Measurements from ENCODE around the gene RAB31. TPM values are rescaled to one million over a fixed set of nuclear protein-coding genes. Genes with fewer than 3 reads are reported as not detected.
A peak's percentile ranks its signal among the peaks of the same experiment; 100 is the strongest.

The RAB31 gene
- total RNA-seq, 1 experiment from 2014 or later, result 6.1 TPM

DNA sequence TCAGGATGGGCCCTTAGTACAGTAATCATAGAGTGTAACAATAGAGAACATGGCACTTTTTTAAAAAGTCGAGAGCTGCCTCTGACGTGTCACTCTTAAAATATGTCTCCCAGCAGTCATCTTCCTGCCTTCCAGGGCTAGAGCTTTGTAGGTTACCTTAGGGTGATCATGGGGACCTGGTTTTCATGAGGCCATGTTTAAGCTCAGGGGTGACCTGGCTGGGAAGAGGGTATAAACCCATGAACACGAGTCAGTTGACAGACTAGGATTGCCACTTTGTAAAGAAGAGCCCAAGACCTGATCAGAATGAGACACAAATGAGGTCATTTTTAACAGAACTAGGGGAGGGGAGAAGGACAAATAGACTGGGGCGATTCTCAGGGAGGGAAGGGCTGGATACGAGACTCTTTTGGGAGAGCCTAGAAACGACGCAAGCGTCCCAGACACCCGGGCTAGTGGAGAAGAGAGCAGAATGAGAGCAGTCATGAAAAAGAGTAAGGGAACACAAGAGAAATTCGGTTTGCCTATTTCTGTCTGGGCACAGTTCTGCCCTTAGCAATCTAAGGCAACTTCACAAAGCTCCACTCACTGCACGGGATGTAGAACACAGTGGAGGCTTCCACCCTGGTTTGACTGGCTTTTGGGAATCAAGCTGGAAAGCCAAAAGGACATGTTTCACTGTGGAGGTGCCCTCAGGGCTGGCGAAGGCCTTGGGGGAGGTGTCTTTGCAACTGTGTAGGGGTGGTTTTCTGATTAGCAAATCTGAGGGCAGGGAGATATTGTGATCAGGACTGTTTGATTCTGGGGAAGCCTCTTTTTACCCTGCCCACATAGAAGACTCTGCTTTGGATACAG lies 1.8 kb upstream of the RAB31 start:
- Histone ChIP-seq H3K27me3 (replicated peaks; ENCODE audit: insufficient read depth, low read depth, low read length, poor library complexity) (no peaks in the 10 kb centered on the region), H3K27ac (ENCODE audit: low read depth, low read length, poor library complexity, severe bottlenecking) (no peak overlapping the region), H3K36me3 (ENCODE audit: insufficient read depth, low read length, poor library complexity, severe bottlenecking) (no peaks in the 10 kb centered on the region), H3K4me1 (ENCODE audit: insufficient read depth, low read length, poor library complexity, severe bottlenecking) (peaks cover 12% of the 10 kb centered on the region), H3K9me3 (ENCODE audit: low read depth, low read length, poor library complexity, severe bottlenecking) (no peaks in the 10 kb centered on the region), H3K4me3 (ENCODE audit: low read depth, low read length, poor library complexity, severe bottlenecking) (no peak overlapping the region)
- TF ChIP-seq CTCF (conservative IDR thresholded peaks at IDR 0.05; ENCODE audit: low read depth, low read length) (no peak), EZH2 (IDR thresholded peaks at IDR 0.05; ENCODE audit: borderline replicate concordance, low read depth, low read length, poor library complexity, severe bottlenecking) (no peak)
- no peak for DNase-seq (ENCODE audit: low spot score)
- ChIA-PET POLR2A (ENCODE audit: low non-redundant PET) (no interaction called here), CTCF (no interaction called here)
- intact Hi-C loops (cut with micrococcal nuclease; ENCODE audit: unreplicated experiment), result loop anchor here (10.0 kb wide), 2 partner anchors 218 to 818 kb away; partner anchors contain the start of gene NAPG
- BruUV-seq (replicated peaks), result no TSS peak

DNA sequence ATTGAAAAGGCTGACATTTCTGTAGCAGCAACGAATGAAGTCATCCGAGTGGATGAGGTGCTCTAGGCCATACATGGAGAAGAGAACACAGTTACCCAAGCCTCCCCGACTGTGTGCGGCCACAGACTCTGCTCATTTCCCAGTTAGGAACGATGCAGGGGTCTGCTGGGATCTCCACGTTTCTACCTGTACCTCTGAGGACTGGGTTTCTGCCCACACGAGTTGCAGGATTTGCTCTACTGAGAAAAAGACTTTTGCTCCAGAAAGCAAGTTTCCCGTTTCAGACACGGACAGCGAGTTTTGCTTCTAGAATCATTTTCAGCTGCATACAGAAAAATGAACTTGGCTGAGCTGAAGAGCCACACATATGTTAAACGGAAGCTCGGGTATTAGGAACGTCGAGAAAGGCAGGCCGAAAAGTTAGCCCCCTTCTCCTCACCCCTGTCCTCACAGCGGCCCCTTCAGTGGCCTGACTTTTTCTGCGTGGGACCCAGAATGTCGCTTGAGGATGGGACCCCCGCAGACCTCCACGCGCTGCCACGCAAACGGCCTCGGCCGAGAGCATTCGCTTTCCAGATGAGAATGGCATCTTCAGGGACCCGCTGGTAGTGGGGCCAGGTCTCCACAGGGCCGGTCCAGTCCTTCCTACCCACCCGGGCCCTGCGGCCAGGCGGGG lies 582 bp upstream of the RAB31 start:
- POLR2A ChIA-PET (ENCODE audit: low non-redundant PET), result no interaction called here
- Histone ChIP-seq H3K9me3 (ENCODE audit: low read depth, low read length, poor library complexity, severe bottlenecking) (no peaks in the 10 kb centered on the region), H3K4me1 (ENCODE audit: insufficient read depth, low read length, poor library complexity, severe bottlenecking) (peaks cover 12% of the 10 kb centered on the region), H3K27ac (ENCODE audit: low read depth, low read length, poor library complexity, severe bottlenecking) (no peak overlapping the region), H3K27me3 (replicated peaks; ENCODE audit: insufficient read depth, low read depth, low read length, poor library complexity) (no peaks in the 10 kb centered on the region), H3K4me3 (ENCODE audit: low read depth, low read length, poor library complexity, severe bottlenecking) (peak overlapping the region; percentile 68), H3K36me3 (ENCODE audit: insufficient read depth, low read length, poor library complexity, severe bottlenecking) (no peaks in the 10 kb centered on the region)
- BruUV-seq (replicated peaks), result no TSS peak
- CTCF ChIA-PET, result no interaction called here
- no peak for DNase-seq (ENCODE audit: low spot score)
- TF ChIP-seq EZH2 (IDR thresholded peaks at IDR 0.05; ENCODE audit: borderline replicate concordance, low read depth, low read length, poor library complexity, severe bottlenecking) (no peak), CTCF (conservative IDR thresholded peaks at IDR 0.05; ENCODE audit: low read depth, low read length) (no peak)
- intact Hi-C loops (cut with micrococcal nuclease; ENCODE audit: unreplicated experiment), result loop anchor here (10.0 kb wide), 2 partner anchors 217 to 817 kb away; partner anchors contain the start of gene NAPG

GRCh38 chr18:9708434-9709303 lies 568 bp downstream of the RAB31 start:
- DNase-seq (ENCODE audit: low spot score), result peak; percentile 33
- no peaks in the 10 kb centered on the region for H3K36me3 ChIP-seq (ENCODE audit: insufficient read depth, low read length, poor library complexity, severe bottlenecking)
- ChIA-PET POLR2A (ENCODE audit: low non-redundant PET) (no interaction called here), CTCF (no interaction called here)
- TF ChIP-seq EZH2 (IDR thresholded peaks at IDR 0.05; ENCODE audit: borderline replicate concordance, low read depth, low read length, poor library complexity, severe bottlenecking) (no peak), CTCF (conservative IDR thresholded peaks at IDR 0.05; ENCODE audit: low read depth, low read length) (no peak)
- BruUV-seq (replicated peaks), result TSS peak; percentile 53
- no peaks in the 10 kb centered on the region for H3K9me3 ChIP-seq (ENCODE audit: low read depth, low read length, poor library complexity, severe bottlenecking)
- peak overlapping the region; percentile 48 for H3K27ac ChIP-seq (ENCODE audit: low read depth, low read length, poor library complexity, severe bottlenecking)
- no peaks in the 10 kb centered on the region for H3K27me3 ChIP-seq (replicated peaks; ENCODE audit: insufficient read depth, low read depth, low read length, poor library complexity)
- H3K4me3 ChIP-seq (ENCODE audit: low read depth, low read length, poor library complexity, severe bottlenecking), result peak overlapping the region; percentile 68
- peaks cover 12% of the 10 kb centered on the region for H3K4me1 ChIP-seq (ENCODE audit: insufficient read depth, low read length, poor library complexity, severe bottlenecking)
- intact Hi-C loops (cut with micrococcal nuclease; ENCODE audit: unreplicated experiment), result loop anchor here (10.0 kb wide), 2 partner anchors 216 to 816 kb away; partner anchors contain the start of gene NAPG
